Activated CD8-positive, alpha-beta T cell treated with anti-CD3 and anti-CD28 coated beads, Interleukin-2, amount 10 ng/mL, durations not matched to agents 7 days and 5 days (primary cell): ENCODE measurements around the gene FBLN2. TPM values are rescaled to one million over a fixed set of nuclear protein-coding genes. Genes with fewer than 3 reads are reported as not detected.
"Not testable (repeated sequence)": the region's sequence is repeated elsewhere in the genome, so short reads cannot be mapped to it uniquely, and the experiment has no call there.

ENCODE experiments used
- ATAC-seq: fragments of 150-1000 bp; cut with Tn5 transposase; one replicate; pipeline ENCODE4 v1.10.0; 2021; ENCODE audit warnings: moderate library complexity
- CTCF ChIA-PET: fragments of 350-600 bp; sonication (Branson Sonifier 250); formaldehyde crosslinking; loops from one replicate; lab custom pipeline; 2021; ENCODE audit warnings: antibody characterized with exemption; lab: Charles Lee
- POLR2A ChIA-PET: fragments of 350-600 bp; sonication (Branson Sonifier 250); formaldehyde crosslinking; loops from one replicate; lab custom pipeline; 2021; ENCODE audit warnings: antibody characterized with exemption; lab: Charles Lee
- DNase-seq: peaks from one replicate; pipeline ENCODE4 v3.0.0-alpha.2; 2020
- H3K27ac Mint-ChIP-seq: one replicate; pipeline ENCODE4 v1.8.0; 2021; ENCODE audit warnings: mild to moderate bottlenecking, mixed read lengths
- H3K27me3 Mint-ChIP-seq: one replicate; pipeline ENCODE4 v1.8.0; 2021; ENCODE audit warnings: low read depth, mixed read lengths
- H3K36me3 Mint-ChIP-seq: one replicate; pipeline ENCODE4 v1.8.0; 2021; ENCODE audit warnings: low read depth, mixed read lengths
- H3K4me1 Mint-ChIP-seq: one replicate; pipeline ENCODE4 v1.8.0; 2021; ENCODE audit warnings: low read depth, mixed read lengths
- H3K4me3 Mint-ChIP-seq: one replicate; pipeline ENCODE4 v1.8.0; 2021; ENCODE audit warnings: mild to moderate bottlenecking, mixed read lengths
- H3K9me3 Mint-ChIP-seq: one replicate; pipeline ENCODE4 v1.8.0; 2022; ENCODE audit warnings: mixed read lengths; ENCODE audit not compliant: insufficient read depth
- total RNA-seq, 2 experiments: library from RNA; stranded (reverse); gene quantifications; one replicate each; pipeline ENCODE4 v1.2.3, GENCODE V29; 2021

FBLN2 gene
- total RNA-seq, 2 experiments from 2014 or later, result 1.8 to 2.6 TPM

DNA sequence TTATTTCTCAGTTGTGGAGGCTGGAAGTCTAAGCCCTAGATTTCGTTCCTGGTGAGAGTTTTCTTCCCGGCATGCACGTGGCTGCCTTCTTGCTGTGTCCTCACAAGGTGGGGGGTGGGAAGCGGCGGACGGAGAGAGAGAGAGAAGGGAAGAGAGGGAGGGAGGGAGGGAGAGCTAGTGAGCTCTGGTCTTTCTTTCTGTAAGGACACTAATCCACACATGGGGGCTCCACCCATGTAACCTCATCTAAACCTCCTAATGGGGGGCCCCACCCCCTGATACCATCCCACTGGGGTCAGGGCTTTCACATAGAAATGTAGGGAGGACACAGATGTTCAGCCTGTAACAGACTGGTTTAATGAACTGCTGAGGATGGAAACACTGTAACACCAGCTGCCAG is 7.3 kb downstream of the FBLN2 start:
- POLR2A ChIA-PET, result no interaction called here
- Mint-ChIP-seq H3K27ac (no peak overlapping the region), H3K4me1 (peaks cover 30% of the 10 kb centered on the region), H3K4me3 (no peak overlapping the region), H3K27me3 (peaks cover 16% of the 10 kb centered on the region), H3K36me3 (no peaks in the 10 kb centered on the region), H3K9me3 (no peaks in the 10 kb centered on the region)
- ATAC-seq, result no peak
- CTCF ChIA-PET, result no interaction called here
- DNase-seq, result no peak

DNA sequence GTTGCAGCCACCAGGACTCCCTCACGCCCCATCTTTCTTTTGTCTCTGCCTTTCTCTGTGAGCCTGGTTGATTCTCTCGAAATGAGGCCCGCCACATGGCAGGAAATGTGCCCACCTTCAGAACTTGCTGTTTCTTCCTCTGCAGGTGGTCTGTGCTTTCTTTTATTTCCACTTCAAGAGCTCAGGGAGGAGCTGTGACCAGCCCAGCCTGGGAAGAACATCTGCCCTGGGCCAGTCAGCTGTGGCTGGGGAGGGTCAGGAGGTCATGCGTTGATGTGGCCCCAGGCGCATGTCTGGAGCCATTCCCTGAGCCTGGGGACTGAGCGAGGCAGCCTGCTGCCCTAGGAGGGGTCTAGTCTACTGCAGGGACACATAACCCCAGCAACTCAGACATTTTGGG is 8.0 kb downstream of the FBLN2 start:
- H3K9me3 Mint-ChIP-seq, result no peaks in the 10 kb centered on the region
- H3K4me3 Mint-ChIP-seq, result no peak overlapping the region
- H3K36me3 Mint-ChIP-seq, result no peaks in the 10 kb centered on the region
- peaks cover 16% of the 10 kb centered on the region for H3K27me3 Mint-ChIP-seq
- H3K27ac Mint-ChIP-seq, result no peak overlapping the region
- ChIA-PET POLR2A (no interaction called here), CTCF (no interaction called here)
- peaks cover 27% of the 10 kb centered on the region for H3K4me1 Mint-ChIP-seq
- ATAC-seq (no peak), DNase-seq (no peak)

DNA sequence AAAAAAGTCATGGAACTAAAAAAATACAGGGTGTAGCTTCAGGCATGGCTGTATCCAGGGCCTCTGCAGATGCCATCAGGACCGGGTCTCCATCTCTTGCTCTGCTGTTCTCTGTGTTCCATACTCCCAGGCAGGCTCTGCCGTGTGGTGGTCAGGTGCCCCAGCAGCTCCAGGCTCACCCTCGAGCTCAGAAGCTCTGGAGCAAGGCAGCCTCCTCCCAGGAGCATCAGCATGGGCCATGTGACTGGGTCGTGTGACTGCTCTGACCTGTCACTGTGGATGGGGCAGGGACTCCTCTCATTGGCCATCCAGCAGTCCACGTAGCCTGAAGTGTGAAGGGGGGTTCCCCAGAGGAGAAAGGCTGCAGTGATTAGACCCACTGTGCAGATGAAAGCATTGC is 8.5 kb downstream of the FBLN2 start:
- no peak overlapping the region for H3K4me3 Mint-ChIP-seq
- H3K27me3 Mint-ChIP-seq, result peaks cover 13% of the 10 kb centered on the region
- ATAC-seq (no peak), DNase-seq (no peak)
- POLR2A ChIA-PET, result no interaction called here
- CTCF ChIA-PET, result interaction anchor here (1.1 kb wide), 1 partner anchor 90 kb away, joined by 3 read pairs; no protein-coding TSS in a partner anchor
- no peak overlapping the region for H3K27ac Mint-ChIP-seq
- no peaks in the 10 kb centered on the region for H3K9me3 Mint-ChIP-seq
- no peaks in the 10 kb centered on the region for H3K36me3 Mint-ChIP-seq
- peaks cover 25% of the 10 kb centered on the region for H3K4me1 Mint-ChIP-seq

- no peak overlapping the region for H3K4me3 Mint-ChIP-seq
- H3K27ac Mint-ChIP-seq, result no peak overlapping the region
- ATAC-seq, result no peak
- ChIA-PET CTCF (interaction anchor here (1.1 kb wide), 1 partner anchor 90 kb away, joined by 3 read pairs; no protein-coding TSS in a partner anchor), POLR2A (no interaction called here)
- no peaks in the 10 kb centered on the region for H3K9me3 Mint-ChIP-seq
- DNase-seq, result no peak
- H3K36me3 Mint-ChIP-seq, result no peaks in the 10 kb centered on the region
- H3K4me1 Mint-ChIP-seq, result peaks cover 21% of the 10 kb centered on the region
- H3K27me3 Mint-ChIP-seq, result peaks cover 10% of the 10 kb centered on the region
Measured at GRCh38 chr3:13557926-13558325, 9.0 kb downstream of the FBLN2 start.

DNA sequence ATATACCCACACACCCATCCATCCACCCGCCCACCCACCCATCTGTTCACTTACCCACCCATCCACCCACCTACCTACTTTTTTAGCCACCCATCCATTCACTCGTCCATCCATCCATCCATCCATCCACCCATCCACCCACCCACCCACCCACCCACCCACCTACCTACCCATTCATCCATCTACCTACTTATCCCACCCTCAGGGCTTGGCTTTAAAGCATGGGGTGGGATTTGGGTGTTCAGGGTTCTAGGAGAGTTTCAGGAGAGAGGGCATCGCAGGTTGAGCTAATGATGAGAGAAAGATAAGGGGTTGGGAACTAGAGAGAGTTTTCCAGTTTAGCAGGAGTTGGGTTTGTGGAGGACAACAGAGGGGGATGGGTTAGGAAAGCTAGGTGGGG is 9.7 kb downstream of the FBLN2 start:
- CTCF ChIA-PET, result interaction anchor here (1.3 to 2.4 kb wide), 3 partner anchors 9 to 90 kb away, joined by 4 to 7 read pairs (median 4); no protein-coding TSS in a partner anchor
- POLR2A ChIA-PET, result no interaction called here

GRCh38 chr3:13559764-13560525 is 11.0 kb downstream of the FBLN2 start:
- peaks cover 7% of the 10 kb centered on the region for H3K27me3 Mint-ChIP-seq
- POLR2A ChIA-PET, result no interaction called here
- peaks cover 23% of the 10 kb centered on the region for H3K4me1 Mint-ChIP-seq

More for the DNA sequence above, 9.7 kb downstream of the FBLN2 start:
- Mint-ChIP-seq H3K36me3 (no peaks in the 10 kb centered on the region), H3K9me3 (no peaks in the 10 kb centered on the region), H3K27me3 (peaks cover 10% of the 10 kb centered on the region), H3K4me1 (peaks cover 15% of the 10 kb centered on the region), H3K4me3 (no peak overlapping the region), H3K27ac (no peak overlapping the region)
- DNase-seq (no peak), ATAC-seq (no peak)

DNA sequence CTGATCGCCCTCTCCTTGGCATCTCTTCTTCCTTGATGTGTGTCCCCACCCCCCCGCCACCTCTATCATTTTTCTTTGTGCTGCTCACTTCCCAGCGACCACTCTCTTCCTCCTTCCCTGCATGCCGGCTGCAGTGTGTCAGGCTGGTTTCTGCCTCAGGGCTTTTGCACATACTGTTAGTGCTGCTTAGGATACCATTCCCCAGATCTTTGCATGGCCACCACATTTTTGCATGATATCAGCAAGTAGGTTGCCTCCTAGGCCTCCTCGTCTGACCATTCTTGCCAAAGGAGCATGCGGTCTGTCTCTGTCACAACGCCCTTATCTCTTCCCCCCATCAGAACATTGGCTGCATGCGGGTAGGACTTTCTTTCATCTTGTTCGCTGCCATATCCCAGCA is 12.5 kb downstream of the FBLN2 start:
- peaks cover 25% of the 10 kb centered on the region for H3K4me1 Mint-ChIP-seq
- ChIA-PET CTCF (no interaction called here), POLR2A (no interaction called here)
- ATAC-seq (no peak), DNase-seq (no peak)
- H3K4me3 Mint-ChIP-seq, result no peak overlapping the region
- no peak overlapping the region for H3K27ac Mint-ChIP-seq
- peaks cover 7% of the 10 kb centered on the region for H3K27me3 Mint-ChIP-seq
- H3K9me3 Mint-ChIP-seq, result no peaks in the 10 kb centered on the region
- H3K36me3 Mint-ChIP-seq, result no peaks in the 10 kb centered on the region

More at GRCh38 chr3:13559764-13560525, 11.0 kb downstream of the FBLN2 start:
- H3K36me3 Mint-ChIP-seq, result no peaks in the 10 kb centered on the region
- CTCF ChIA-PET, result interaction anchor here (0.8 to 2.4 kb wide), 5 partner anchors 10 to 97 kb away, joined by 3 to 7 read pairs (median 4); no protein-coding TSS in a partner anchor
- ATAC-seq (no peak), DNase-seq (no peak)
- no peak overlapping the region for H3K4me3 Mint-ChIP-seq
- H3K27ac Mint-ChIP-seq, result no peak overlapping the region
- no peaks in the 10 kb centered on the region for H3K9me3 Mint-ChIP-seq

DNA sequence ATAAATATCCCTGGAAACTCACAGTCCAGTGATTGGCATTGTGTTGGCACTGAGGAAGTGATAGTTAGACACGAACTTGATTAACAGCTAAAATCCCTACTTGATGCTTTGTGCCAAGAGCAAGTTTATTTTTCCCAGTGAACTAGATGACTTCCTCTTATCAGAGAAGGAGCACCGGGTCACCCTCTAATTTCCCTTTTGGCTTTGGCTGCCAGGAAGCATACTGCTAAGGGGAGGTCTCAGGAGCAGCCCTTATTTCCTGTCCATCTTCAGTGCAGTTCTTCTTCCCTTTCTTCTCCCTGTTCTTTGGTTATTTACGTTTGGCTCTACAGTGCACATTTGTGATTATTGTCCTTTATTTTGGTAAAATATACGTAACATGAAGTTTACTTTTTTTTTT is 13.0 kb downstream of the FBLN2 start:
- Mint-ChIP-seq H3K9me3 (no peaks in the 10 kb centered on the region), H3K27ac (no peak overlapping the region), H3K27me3 (peaks cover 7% of the 10 kb centered on the region), H3K4me3 (no peak overlapping the region), H3K4me1 (peaks cover 20% of the 10 kb centered on the region), H3K36me3 (no peaks in the 10 kb centered on the region)
- ChIA-PET CTCF (no interaction called here), POLR2A (no interaction called here)
- ATAC-seq (no peak), DNase-seq (no peak)

DNA sequence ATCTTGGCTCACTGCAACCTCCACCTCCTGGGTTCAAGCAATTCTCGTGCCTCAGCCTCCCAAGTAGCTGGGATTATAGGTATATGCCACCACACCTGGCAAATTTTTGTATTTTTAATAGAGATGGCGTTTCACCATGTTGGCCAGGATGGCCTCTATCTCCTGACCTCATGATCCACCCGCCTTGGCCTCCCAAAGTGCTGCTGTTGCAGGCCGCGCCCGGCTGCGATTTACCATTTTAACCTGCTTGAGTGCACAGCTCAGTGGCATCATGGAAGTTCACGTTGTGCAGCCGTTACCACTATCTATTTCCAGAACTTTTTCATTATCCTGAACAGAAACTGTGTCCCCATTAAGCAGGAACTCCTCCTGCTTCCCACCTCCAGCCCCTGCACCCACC is 13.5 kb downstream of the FBLN2 start:
- DNase-seq, H3K4me3 Mint-ChIP-seq, H3K9me3 Mint-ChIP-seq, H3K27ac Mint-ChIP-seq, POLR2A ChIA-PET, CTCF ChIA-PET, H3K27me3 Mint-ChIP-seq, H3K36me3 Mint-ChIP-seq, ATAC-seq: not testable (repeated sequence)
- peaks cover 17% of the 10 kb centered on the region for H3K4me1 Mint-ChIP-seq

- H3K27ac Mint-ChIP-seq, result no peak overlapping the region
- DNase-seq (no peak), ATAC-seq (no peak)
- H3K9me3 Mint-ChIP-seq, result no peaks in the 10 kb centered on the region
- peaks cover 7% of the 10 kb centered on the region for H3K27me3 Mint-ChIP-seq
- H3K4me3 Mint-ChIP-seq, result no peak overlapping the region
- CTCF ChIA-PET, result no interaction called here
- no peaks in the 10 kb centered on the region for H3K36me3 Mint-ChIP-seq
- POLR2A ChIA-PET, result interaction anchor here (0.6 kb wide), 2 partner anchors 93 to 556 kb away, joined by 3 read pairs; no protein-coding TSS in a partner anchor
- H3K4me1 Mint-ChIP-seq, result peaks cover 17% of the 10 kb centered on the region
Measured at GRCh38 chr3:13563321-13563720, 14.4 kb downstream of the FBLN2 start.

DNA sequence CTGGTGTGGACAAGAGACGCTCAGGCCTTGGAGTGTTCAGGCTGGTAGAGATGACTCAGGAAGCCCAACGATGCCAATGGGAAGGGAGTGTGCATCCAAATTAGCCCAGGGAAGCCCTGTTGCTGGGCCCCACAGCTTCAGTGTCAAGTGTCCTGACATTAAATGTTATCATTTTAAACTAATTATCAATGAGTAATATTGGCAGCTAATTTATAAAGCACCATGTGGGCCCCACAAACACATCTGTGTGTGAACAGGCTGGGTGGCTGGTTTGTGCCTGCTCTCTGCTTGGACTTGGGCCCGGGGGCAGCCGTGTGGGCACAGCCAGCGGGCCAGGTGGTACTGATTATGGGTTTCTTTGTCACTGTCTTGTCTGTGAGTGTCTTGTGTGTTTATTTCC is 15.0 kb downstream of the FBLN2 start:
- Mint-ChIP-seq H3K27ac (no peak overlapping the region), H3K36me3 (no peaks in the 10 kb centered on the region), H3K27me3 (peaks cover 4% of the 10 kb centered on the region), H3K4me1 (peaks cover 17% of the 10 kb centered on the region), H3K9me3 (no peaks in the 10 kb centered on the region), H3K4me3 (no peak overlapping the region)
- DNase-seq (no peak), ATAC-seq (no peak)
- POLR2A ChIA-PET, result interaction anchor here (0.6 kb wide), 2 partner anchors 92 to 557 kb away, joined by 3 read pairs; no protein-coding TSS in a partner anchor
- CTCF ChIA-PET, result no interaction called here
